ENCODE results near the gene NKG7.

GRCh38 chr19:51399231-51399630, 26.8 kb upstream of the NKG7 start:
- no peak for TF ChIP-seq CTCF (conservative IDR thresholded peaks at IDR 0.05; ENCODE audit: low read depth, low read length)
- TF ChIP-seq EZH2 (IDR thresholded peaks at IDR 0.05; ENCODE audit: low read length, unreplicated experiment), result no peak

Measured in PC-3 (cell line).